Measurements from ENCODE around the gene ST6GALNAC4. TPM values are rescaled to one million over a fixed set of nuclear protein-coding genes. Genes with fewer than 3 reads are reported as not detected.

Gene ST6GALNAC4
- total and polyA plus RNA-seq, 10 of the 15 experiments (the other 5 are each of a cell fraction or from before 2014, with no cell fraction given) = 4.2 to 63.2 (median 35.2) TPM

DNA sequence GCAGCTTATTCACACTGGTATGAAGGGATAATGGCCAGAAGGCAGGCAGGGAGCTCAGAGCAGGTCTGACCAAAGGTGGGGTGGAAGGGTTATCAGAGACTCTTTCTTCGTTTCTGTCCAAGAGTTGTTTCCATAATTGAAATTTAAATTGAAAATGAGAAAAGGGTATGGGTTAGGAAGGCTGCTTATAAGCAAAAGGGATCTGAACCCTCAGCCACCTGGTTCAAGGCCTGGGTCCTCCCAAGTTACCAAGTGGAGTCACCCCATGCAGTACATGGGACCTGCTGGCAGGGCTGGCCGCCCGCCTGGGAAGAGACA, 46.2 kb upstream of the ST6GALNAC4 start:
- H3K9ac ChIP-seq (ENCODE audit: control insufficient read depth, insufficient read depth, low read length) = no peak overlapping the region
- H3K4me1 ChIP-seq (ENCODE audit: control insufficient read depth, insufficient read depth, low read length) = peaks cover 18% of the 10 kb centered on the region
- H4K20me1 ChIP-seq (ENCODE audit: control insufficient read depth, insufficient read depth) = peaks cover 5% of the 10 kb centered on the region
- TF ChIP-seq JUND (IDR thresholded peaks at IDR 0.05; ENCODE audit: low read depth, low read length) (no peak), FOS (IDR thresholded peaks at IDR 0.05; ENCODE audit: borderline replicate concordance, extremely low read depth, insufficient read length) (no peak), NR2C2 (IDR thresholded peaks at IDR 0.05; ENCODE audit: borderline replicate concordance, control insufficient read depth, insufficient read length, low read depth) (no peak), BHLHE40 (IDR thresholded peaks at IDR 0.05; ENCODE audit: borderline replicate concordance in 1 of 2, low read depth in 2 of 2, low read length in 1 of 2) (no peak), MYC (IDR thresholded peaks at IDR 0.05; ENCODE audit: insufficient read depth, insufficient read length, insufficient replicate concordance, low read length, severe bottlenecking) (no peak), ASH2L (IDR thresholded peaks at IDR 0.05; ENCODE audit: borderline replicate concordance, low read depth) (no peak)
- TF ChIP-seq, protein P1, sequence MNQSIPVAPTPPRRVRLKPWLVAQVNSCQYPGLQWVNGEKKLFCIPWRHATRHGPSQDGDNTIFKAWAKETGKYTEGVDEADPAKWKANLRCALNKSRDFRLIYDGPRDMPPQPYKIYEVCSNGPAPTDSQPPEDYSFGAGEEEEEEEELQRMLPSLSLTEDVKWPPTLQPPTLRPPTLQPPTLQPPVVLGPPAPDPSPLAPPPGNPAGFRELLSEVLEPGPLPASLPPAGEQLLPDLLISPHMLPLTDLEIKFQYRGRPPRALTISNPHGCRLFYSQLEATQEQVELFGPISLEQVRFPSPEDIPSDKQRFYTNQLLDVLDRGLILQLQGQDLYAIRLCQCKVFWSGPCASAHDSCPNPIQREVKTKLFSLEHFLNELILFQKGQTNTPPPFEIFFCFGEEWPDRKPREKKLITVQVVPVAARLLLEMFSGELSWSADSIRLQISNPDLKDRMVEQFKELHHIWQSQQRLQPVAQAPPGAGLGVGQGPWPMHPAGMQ (IDR thresholded peaks at IDR 0.05; ENCODE audit: borderline replicate concordance) = no peak
- TF ChIP-seq, protein P2, sequence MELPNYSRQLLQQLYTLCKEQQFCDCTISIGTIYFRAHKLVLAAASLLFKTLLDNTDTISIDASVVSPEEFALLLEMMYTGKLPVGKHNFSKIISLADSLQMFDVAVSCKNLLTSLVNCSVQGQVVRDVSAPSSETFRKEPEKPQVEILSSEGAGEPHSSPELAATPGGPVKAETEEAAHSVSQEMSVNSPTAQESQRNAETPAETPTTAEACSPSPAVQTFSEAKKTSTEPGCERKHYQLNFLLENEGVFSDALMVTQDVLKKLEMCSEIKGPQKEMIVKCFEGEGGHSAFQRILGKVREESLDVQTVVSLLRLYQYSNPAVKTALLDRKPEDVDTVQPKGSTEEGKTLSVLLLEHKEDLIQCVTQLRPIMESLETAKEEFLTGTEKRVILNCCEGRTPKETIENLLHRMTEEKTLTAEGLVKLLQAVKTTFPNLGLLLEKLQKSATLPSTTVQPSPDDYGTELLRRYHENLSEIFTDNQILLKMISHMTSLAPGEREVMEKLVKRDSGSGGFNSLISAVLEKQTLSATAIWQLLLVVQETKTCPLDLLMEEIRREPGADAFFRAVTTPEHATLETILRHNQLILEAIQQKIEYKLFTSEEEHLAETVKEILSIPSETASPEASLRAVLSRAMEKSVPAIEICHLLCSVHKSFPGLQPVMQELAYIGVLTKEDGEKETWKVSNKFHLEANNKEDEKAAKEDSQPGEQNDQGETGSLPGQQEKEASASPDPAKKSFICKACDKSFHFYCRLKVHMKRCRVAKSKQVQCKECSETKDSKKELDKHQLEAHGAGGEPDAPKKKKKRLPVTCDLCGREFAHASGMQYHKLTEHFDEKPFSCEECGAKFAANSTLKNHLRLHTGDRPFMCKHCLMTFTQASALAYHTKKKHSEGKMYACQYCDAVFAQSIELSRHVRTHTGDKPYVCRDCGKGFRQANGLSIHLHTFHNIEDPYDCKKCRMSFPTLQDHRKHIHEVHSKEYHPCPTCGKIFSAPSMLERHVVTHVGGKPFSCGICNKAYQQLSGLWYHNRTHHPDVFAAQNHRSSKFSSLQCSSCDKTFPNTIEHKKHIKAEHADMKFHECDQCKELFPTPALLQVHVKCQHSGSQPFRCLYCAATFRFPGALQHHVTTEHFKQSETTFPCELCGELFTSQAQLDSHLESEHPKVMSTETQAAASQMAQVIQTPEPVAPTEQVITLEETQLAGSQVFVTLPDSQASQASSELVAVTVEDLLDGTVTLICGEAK (IDR thresholded peaks at IDR 0.05; ENCODE audit: borderline replicate concordance) = no peak
- TF ChIP-seq, protein P3, sequence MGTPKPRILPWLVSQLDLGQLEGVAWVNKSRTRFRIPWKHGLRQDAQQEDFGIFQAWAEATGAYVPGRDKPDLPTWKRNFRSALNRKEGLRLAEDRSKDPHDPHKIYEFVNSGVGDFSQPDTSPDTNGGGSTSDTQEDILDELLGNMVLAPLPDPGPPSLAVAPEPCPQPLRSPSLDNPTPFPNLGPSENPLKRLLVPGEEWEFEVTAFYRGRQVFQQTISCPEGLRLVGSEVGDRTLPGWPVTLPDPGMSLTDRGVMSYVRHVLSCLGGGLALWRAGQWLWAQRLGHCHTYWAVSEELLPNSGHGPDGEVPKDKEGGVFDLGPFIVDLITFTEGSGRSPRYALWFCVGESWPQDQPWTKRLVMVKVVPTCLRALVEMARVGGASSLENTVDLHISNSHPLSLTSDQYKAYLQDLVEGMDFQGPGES (IDR thresholded peaks at IDR 0.05) = no peak
- TF ChIP-seq, protein P4, sequence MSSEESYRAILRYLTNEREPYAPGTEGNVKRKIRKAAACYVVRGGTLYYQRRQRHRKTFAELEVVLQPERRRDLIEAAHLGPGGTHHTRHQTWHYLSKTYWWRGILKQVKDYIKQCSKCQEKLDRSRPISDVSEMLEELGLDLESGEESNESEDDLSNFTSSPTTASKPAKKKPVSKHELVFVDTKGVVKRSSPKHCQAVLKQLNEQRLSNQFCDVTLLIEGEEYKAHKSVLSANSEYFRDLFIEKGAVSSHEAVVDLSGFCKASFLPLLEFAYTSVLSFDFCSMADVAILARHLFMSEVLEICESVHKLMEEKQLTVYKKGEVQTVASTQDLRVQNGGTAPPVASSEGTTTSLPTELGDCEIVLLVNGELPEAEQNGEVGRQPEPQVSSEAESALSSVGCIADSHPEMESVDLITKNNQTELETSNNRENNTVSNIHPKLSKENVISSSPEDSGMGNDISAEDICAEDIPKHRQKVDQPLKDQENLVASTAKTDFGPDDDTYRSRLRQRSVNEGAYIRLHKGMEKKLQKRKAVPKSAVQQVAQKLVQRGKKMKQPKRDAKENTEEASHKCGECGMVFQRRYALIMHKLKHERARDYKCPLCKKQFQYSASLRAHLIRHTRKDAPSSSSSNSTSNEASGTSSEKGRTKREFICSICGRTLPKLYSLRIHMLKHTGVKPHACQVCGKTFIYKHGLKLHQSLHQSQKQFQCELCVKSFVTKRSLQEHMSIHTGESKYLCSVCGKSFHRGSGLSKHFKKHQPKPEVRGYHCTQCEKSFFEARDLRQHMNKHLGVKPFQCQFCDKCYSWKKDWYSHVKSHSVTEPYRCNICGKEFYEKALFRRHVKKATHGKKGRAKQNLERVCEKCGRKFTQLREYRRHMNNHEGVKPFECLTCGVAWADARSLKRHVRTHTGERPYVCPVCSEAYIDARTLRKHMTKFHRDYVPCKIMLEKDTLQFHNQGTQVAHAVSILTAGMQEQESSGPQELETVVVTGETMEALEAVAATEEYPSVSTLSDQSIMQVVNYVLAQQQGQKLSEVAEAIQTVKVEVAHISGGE (CRISPR knock-in tag; IDR thresholded peaks at IDR 0.05) = no peak

More for the DNA sequence above, 46.2 kb upstream of the ST6GALNAC4 start:
- Histone ChIP-seq H3K36me3 (ENCODE audit: control insufficient read depth in 2 of 2, insufficient read depth in 2 of 2, low read length in 1 of 2) (peaks cover 0 to under 1% of the 10 kb centered on the region in 2 experiments; a peak in 2 of 4 replicates), H3K27ac (ENCODE audit: control insufficient read depth, insufficient read depth) (no peak overlapping the region), H3K4me2 (ENCODE audit: control insufficient read depth, insufficient read depth) (no peak overlapping the region), H3K4me3 (no peak overlapping the region), H2AFZ (ENCODE audit: control insufficient read depth, low read depth, low read length) (no peak overlapping the region), H3K9me3 (replicated peaks; ENCODE audit: control insufficient read depth, insufficient read depth, low read length) (no peaks in the 10 kb centered on the region), H3K27me3 (replicated peaks in 1 of 2; ENCODE audit: control insufficient read depth in 2 of 2, insufficient read depth in 2 of 2, low read length in 1 of 2) (no peaks in the 10 kb centered on the region), H3K79me2 (ENCODE audit: control insufficient read depth, insufficient read depth, low read length) (peaks cover 8% of the 10 kb centered on the region)
- ChIA-PET SMC1A (ENCODE audit: uncharacterized antibody, unreplicated experiment) (no interaction called here), POLR2A (interaction anchor here (0.6 kb wide), 1 partner anchor 1025 kb away, joined by 6 read pairs; no protein-coding TSS in a partner anchor), RAD21 (ENCODE audit: unreplicated experiment) (no interaction called here), CTCF (interaction anchor here (0.6 kb wide), 1 partner anchor 16 kb away, joined by 3 read pairs; no protein-coding TSS in a partner anchor)
- 90% methylated on average over 3 of the region's 3 CpGs for WGBS (ENCODE audit: insufficient coverage, insufficient replicate concordance, low lambda C conversion rate, missing lambda C conversion rate)
- DNase-seq (ENCODE audit: low read depth, low spot score) (no peak), FAIRE-seq (no peak), ATAC-seq (no peak)
- intact Hi-C loops (cut with micrococcal nuclease; ENCODE audit: unreplicated experiment) = no loop called here
- in situ Hi-C loops (cut with MboI) = loop anchor here (10.0 kb wide), 1 partner anchor 72 kb away; no protein-coding TSS in a partner anchor
- no TSS peak for BruUV-seq (replicated peaks)
